ENCODE results near the gene NCOA1. TPM values are rescaled to one million over a fixed set of nuclear protein-coding genes. Genes with fewer than 3 reads are reported as not detected.

Gene NCOA1
- total RNA-seq, 2 experiments from 2014 or later, result 6.1 to 12.1 TPM

GRCh38 chr2:24792874-24793760 lies 302.1 kb downstream of the NCOA1 start, which contains the start of the genes CENPO and PTRHD1:
Gene CENPO (plus strand): TSS chr2:24793425. CDS start chr2:24793920, 495 bp downstream.
Gene PTRHD1 (minus strand): TSS chr2:24793391. CDS start chr2:24793377, 14 bp downstream.
- peak within 1 kb of the TSS; percentile 91 for H3K4me3 ChIP-seq (ENCODE audit: low read depth, low read length, poor library complexity, severe bottlenecking)
- no peaks in the 10 kb centered on the region for H3K9me3 ChIP-seq (ENCODE audit: low read length)
- H3K9me2 ChIP-seq (ENCODE audit: insufficient read depth, low read length), result no peaks in the 10 kb centered on the region
- peaks cover 39% of the 10 kb centered on the region for H3K36me3 ChIP-seq (ENCODE audit: insufficient read depth, low read length)
- peaks cover 63% of the 10 kb centered on the region for H3K79me2 ChIP-seq (ENCODE audit: insufficient read depth, low read depth, low read length)
- DNase-seq (ENCODE audit: low spot score), result peak; percentile 97
- no TSS peak for BruUV-seq (replicated peaks)
- H3K4me2 ChIP-seq (ENCODE audit: low read length), result peak within 1 kb of the TSS; percentile 90
- CTCF ChIA-PET (ENCODE audit: unreplicated experiment), result interaction anchor here (0.5 kb wide), 1 partner anchor 47 kb away, joined by 3 read pairs; no protein-coding TSS in a partner anchor
- POLR2A ChIA-PET, result interaction anchor here (0.7 to 1.7 kb wide), 11 partner anchors 9 to 306 kb away, joined by 3 to 6 read pairs (median 4); no protein-coding TSS in a partner anchor
- peaks cover 6% of the 10 kb centered on the region; the same call in 1 of the 2 replicates for H4K20me1 ChIP-seq (ENCODE audit: insufficient read depth, low read length)
- TF ChIP-seq CTCF (conservative IDR thresholded peaks at IDR 0.05; ENCODE audit: low read length) (peak; percentile 54), EZH2phosphoT487 (IDR thresholded peaks at IDR 0.05; ENCODE audit: borderline replicate concordance, low read depth, low read length) (no peak)
- H3K27ac ChIP-seq (ENCODE audit: low read depth, low read length, poor library complexity, severe bottlenecking), result peak within 1 kb of the TSS; percentile 82
- peak within 1 kb of the TSS; percentile 77 for H2AFZ ChIP-seq (ENCODE audit: low read length)
- intact Hi-C loops (cut with micrococcal nuclease; ENCODE audit: unreplicated experiment), result loop anchor here (2.0 to 5.0 kb wide), 2 partner anchors 180 to 301 kb away; partner anchors contain the start of gene NCOA1
- H3K4me1 ChIP-seq (ENCODE audit: insufficient read depth, low read length, poor library complexity, severe bottlenecking), result peaks cover 30% of the 10 kb centered on the region

- Histone ChIP-seq H3K4me2 (ENCODE audit: low read length) (peak overlapping the region; percentile 90), H4K20me1 (ENCODE audit: insufficient read depth, low read length) (peaks cover 6% of the 10 kb centered on the region; the same call in 1 of the 2 replicates), H3K9me3 (ENCODE audit: low read length) (no peaks in the 10 kb centered on the region), H3K9me2 (ENCODE audit: insufficient read depth, low read length) (no peaks in the 10 kb centered on the region), H3K4me1 (ENCODE audit: insufficient read depth, low read length, poor library complexity, severe bottlenecking) (peaks cover 30% of the 10 kb centered on the region), H2AFZ (ENCODE audit: low read length) (peak overlapping the region; percentile 77), H3K4me3 (ENCODE audit: low read depth, low read length, poor library complexity, severe bottlenecking) (peak overlapping the region; percentile 91), H3K79me2 (ENCODE audit: insufficient read depth, low read depth, low read length) (peaks cover 71% of the 10 kb centered on the region), H3K36me3 (ENCODE audit: insufficient read depth, low read length) (peaks cover 47% of the 10 kb centered on the region), H3K27ac (ENCODE audit: low read depth, low read length, poor library complexity, severe bottlenecking) (peak overlapping the region; percentile 82)
- DNase-seq (ENCODE audit: low spot score), result peak; percentile 40
- CTCF ChIA-PET (ENCODE audit: unreplicated experiment), result no interaction called here
- intact Hi-C loops (cut with micrococcal nuclease; ENCODE audit: unreplicated experiment), result loop anchor here (2.0 to 5.0 kb wide), 2 partner anchors 179 to 302 kb away; partner anchors contain the start of gene NCOA1
- POLR2A ChIA-PET, result interaction anchor here (1.1 to 1.7 kb wide), 4 partner anchors 14 to 145 kb away, joined by 3 to 6 read pairs (median 4); no protein-coding TSS in a partner anchor
- TF ChIP-seq EZH2phosphoT487 (IDR thresholded peaks at IDR 0.05; ENCODE audit: borderline replicate concordance, low read depth, low read length) (no peak), CTCF (conservative IDR thresholded peaks at IDR 0.05; ENCODE audit: low read length) (no peak)
- BruUV-seq (replicated peaks), result TSS peak; percentile 88
Measured at GRCh38 chr2:24793761-24794435, 302.8 kb downstream of the NCOA1 start.

Data from OCI-LY7 (cell line).